Measurements from ENCODE around the gene RNF157.

GRCh38 chr17:76208120-76208519 lies 32.2 kb downstream of the RNF157 start:
- TF ChIP-seq POLR2AphosphoS5 (IDR thresholded peaks at IDR 0.05; ENCODE audit: borderline replicate concordance, low read depth, low read length) (no peak), EZH2 (IDR thresholded peaks at IDR 0.05) (no peak), FOXP2 (optimal IDR thresholded peaks at IDR 0.05; ENCODE audit: control extremely low read depth, extremely low read length, insufficient read depth) (no peak)
